A549 (cell line): ENCODE data around the gene ZDHHC18.

Experiments
- CEBPB ChIP-seq, 2 experiments: fragments of >200 bp in 1 of 2; sonication (Bioruptor Twin) in 1 of 2; formaldehyde crosslinking in 1 of 2; IDR thresholded peaks; 2 replicates each; pipeline ENCODE4 v1.6.1; 2012 to 2016
- ESRRA ChIP-seq: fragments of 150-350 bp; IDR thresholded peaks from 2 replicates; pipeline ENCODE4 v1.6.1; 2014; ENCODE audit warnings: mild to moderate bottlenecking, low read length, borderline replicate concordance
- POLR2A ChIP-seq: IDR thresholded peaks from 2 replicates; pipeline ENCODE4 v1.6.1; 2012; ENCODE audit warnings: mild to moderate bottlenecking, low read length
- POLR2AphosphoS2 ChIP-seq: conservative IDR thresholded peaks from 2 replicates; pipeline ENCODE4 v1.6.1; 2012; ENCODE audit warnings: low read length, improper control_type of control experiment, inconsistent platforms
- RAD21 ChIP-seq, 2 experiments: fragments of >200 bp in 1 of 2; sonication (Bioruptor Twin) in 1 of 2; formaldehyde crosslinking in 1 of 2; IDR thresholded peaks in 1 of 2; conservative IDR thresholded peaks in 1 of 2; 2 replicates in 1 of 2; 3 replicates in 1 of 2; pipeline ENCODE4 v1.6.1; 2012 to 2018; ENCODE audit warnings: inconsistent platforms in 1 of 2
- TF ChIP-seq, protein P1 (sequence below): fragments of >200 bp; sonication (Bioruptor Twin); formaldehyde crosslinking; IDR thresholded peaks from 3 replicates; pipeline ENCODE4 v1.5.1; 2016

DNA sequence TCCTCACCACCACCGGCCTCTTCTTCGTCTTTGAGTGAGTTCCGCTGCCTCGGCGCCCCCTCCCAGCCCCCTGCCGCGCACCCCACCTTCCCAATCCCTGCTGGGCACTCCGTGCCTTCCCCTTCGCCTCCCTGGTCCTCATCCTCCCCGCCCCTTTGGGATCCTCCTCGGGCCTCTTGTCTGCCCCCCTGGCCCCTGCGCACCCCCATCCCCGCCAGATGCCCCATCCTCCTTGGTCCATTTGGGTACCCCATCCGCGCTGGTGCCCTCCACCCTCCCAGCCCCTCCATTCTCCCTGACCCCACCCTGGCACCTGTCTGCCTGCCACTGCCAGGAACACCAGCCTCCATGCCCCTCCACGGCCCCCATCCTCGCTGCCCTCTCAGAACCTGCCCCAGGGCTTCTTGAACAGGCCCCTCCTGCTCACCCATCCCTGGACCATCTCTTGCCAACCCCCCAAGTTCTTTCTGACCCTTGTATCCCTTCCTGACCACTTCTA, 667 bp downstream of the ZDHHC18 start:
- TF ChIP-seq, protein P1, sequence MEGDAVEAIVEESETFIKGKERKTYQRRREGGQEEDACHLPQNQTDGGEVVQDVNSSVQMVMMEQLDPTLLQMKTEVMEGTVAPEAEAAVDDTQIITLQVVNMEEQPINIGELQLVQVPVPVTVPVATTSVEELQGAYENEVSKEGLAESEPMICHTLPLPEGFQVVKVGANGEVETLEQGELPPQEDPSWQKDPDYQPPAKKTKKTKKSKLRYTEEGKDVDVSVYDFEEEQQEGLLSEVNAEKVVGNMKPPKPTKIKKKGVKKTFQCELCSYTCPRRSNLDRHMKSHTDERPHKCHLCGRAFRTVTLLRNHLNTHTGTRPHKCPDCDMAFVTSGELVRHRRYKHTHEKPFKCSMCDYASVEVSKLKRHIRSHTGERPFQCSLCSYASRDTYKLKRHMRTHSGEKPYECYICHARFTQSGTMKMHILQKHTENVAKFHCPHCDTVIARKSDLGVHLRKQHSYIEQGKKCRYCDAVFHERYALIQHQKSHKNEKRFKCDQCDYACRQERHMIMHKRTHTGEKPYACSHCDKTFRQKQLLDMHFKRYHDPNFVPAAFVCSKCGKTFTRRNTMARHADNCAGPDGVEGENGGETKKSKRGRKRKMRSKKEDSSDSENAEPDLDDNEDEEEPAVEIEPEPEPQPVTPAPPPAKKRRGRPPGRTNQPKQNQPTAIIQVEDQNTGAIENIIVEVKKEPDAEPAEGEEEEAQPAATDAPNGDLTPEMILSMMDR: no peak
- TF ChIP-seq POLR2A: no peak
- TF ChIP-seq RAD21 (conservative IDR thresholded peaks at IDR 0.05 in 1 of 2, IDR thresholded peaks at IDR 0.05 in 1 of 2): no peak
- no peak for TF ChIP-seq CEBPB (IDR thresholded peaks at IDR 0.05)
- no peak for TF ChIP-seq POLR2AphosphoS2
- no peak for TF ChIP-seq ESRRA
